Endothelial cell of umbilical vein (primary cell): ENCODE data around the gene SREBF1. TPM values are rescaled to one million over a fixed set of nuclear protein-coding genes. Genes with fewer than 3 reads are reported as not detected.

Experiments used
- BruUV-seq: library from RNA; stranded (reverse); fragments of 400-500 nt; replicated peaks from 2 replicates; lab custom pipeline; 2021; lab: Mats Ljungman, UMichigan
- CTCF ChIA-PET: fragments of 300-600, 350-600 bp; sonication (Branson Sonifier 250); formaldehyde crosslinking; loops from one replicate; lab custom pipeline; 2021; ENCODE audit warnings: antibody characterized with exemption, inconsistent platforms; lab: Charles Lee
- POLR2A ChIA-PET: fragments of 300-600, 350-600 bp; sonication (Branson Sonifier 250); formaldehyde crosslinking; loops from one replicate; lab custom pipeline; 2021; ENCODE audit warnings: antibody characterized with exemption, inconsistent platforms; lab: Charles Lee
- DNase-seq: peaks from one replicate; pipeline ENCODE4 v3.0.0-alpha.2; 2011; ENCODE audit warnings: low read depth, low spot score
- FAIRE-seq: peaks from 2 replicates; lab custom pipeline; 2011; peaks lifted over from hg19 to GRCh38; lab: Jason Lieb, UNC
- H2AFZ ChIP-seq: 2 replicates; pipeline ENCODE4 v1.6.0; 2012; ENCODE audit warnings: low read depth, low read length, control low read depth, inconsistent platforms
- H3K27ac ChIP-seq: 2 replicates; pipeline ENCODE4 v1.5.1; 2011; ENCODE audit warnings: low read depth, mild to moderate bottlenecking, control low read depth, low read length, moderate library complexity; ENCODE audit not compliant: insufficient read depth
- H3K27me3 ChIP-seq, 2 experiments: 2 replicates each; pipeline versions ENCODE4 v1.6.0 to v1.6.1; 2011; ENCODE audit warnings: low read length in 2 of 2, mixed read lengths in 1 of 2; ENCODE audit not compliant: control insufficient read depth in 2 of 2, insufficient read depth in 2 of 2
- H3K36me3 ChIP-seq, 2 experiments: 2 replicates in 1 of 2; 3 replicates in 1 of 2; pipeline ENCODE4 v1.5.1; 2011; ENCODE audit warnings: low read length in 2 of 2, mild to moderate bottlenecking in 1 of 2, moderate library complexity in 1 of 2; ENCODE audit not compliant: control insufficient read depth in 2 of 2, insufficient read depth in 2 of 2; ENCODE audit errors: extremely low read depth in 1 of 2
- H3K4me1 ChIP-seq: 3 replicates; pipeline ENCODE4 v1.5.1; 2011; ENCODE audit warnings: mild to moderate bottlenecking, low read length; ENCODE audit not compliant: control insufficient read depth, insufficient read depth; ENCODE audit errors: extremely low read depth
- H3K4me2 ChIP-seq: 2 replicates; pipeline ENCODE4 v1.6.1; 2011; ENCODE audit warnings: low read length, control low read depth, mixed read lengths; ENCODE audit not compliant: insufficient read depth
- H3K4me3 ChIP-seq, 3 experiments: fragments of 200-600 bp in 1 of 3; sonication (generic), shearing (Covaris generic) in 1 of 3; replicated peaks in 1 of 3; 2 replicates each; pipeline ENCODE4 v1.5.1; 2011 to 2016; ENCODE audit warnings: control low read depth in 3 of 3, low read length in 3 of 3, mild to moderate bottlenecking in 2 of 3, inconsistent platforms in 1 of 3, low read depth in 1 of 3, moderate library complexity in 1 of 3; ENCODE audit not compliant: insufficient read depth in 1 of 3
- H3K79me2 ChIP-seq: 2 replicates; pipeline ENCODE4 v1.6.0; 2012; ENCODE audit warnings: low read length, inconsistent platforms; ENCODE audit not compliant: control insufficient read depth, insufficient read depth
- H3K9ac ChIP-seq: replicated peaks from 2 replicates; pipeline ENCODE3; 2011; ENCODE audit warnings: low read length, control low read depth; ENCODE audit not compliant: insufficient read depth; ENCODE audit errors: extremely low read depth
- H3K9me1 ChIP-seq: replicated peaks from 3 replicates; pipeline ENCODE4 v1.6.0; 2011; ENCODE audit warnings: mild to moderate bottlenecking, low read length; ENCODE audit not compliant: control insufficient read depth, insufficient read depth; ENCODE audit errors: extremely low read depth
- H3K9me3 ChIP-seq: replicated peaks from 2 replicates; pipeline ENCODE4 v1.5.1; 2012; ENCODE audit warnings: low read length, inconsistent platforms; ENCODE audit not compliant: control insufficient read depth, insufficient read depth
- H4K20me1 ChIP-seq: replicated peaks from 2 replicates; pipeline ENCODE3; 2011; ENCODE audit warnings: mild to moderate bottlenecking, low read length; ENCODE audit not compliant: control insufficient read depth, insufficient read depth; ENCODE audit errors: extremely low read depth
- EZH2 ChIP-seq: IDR thresholded peaks from 2 replicates; pipeline ENCODE4 v1.6.1; 2012; ENCODE audit warnings: borderline replicate concordance, low read depth, mild to moderate bottlenecking, moderate library complexity, low read length, inconsistent platforms; ENCODE audit not compliant: severe bottlenecking
- FOS ChIP-seq: IDR thresholded peaks from 2 replicates; pipeline ENCODE4 v1.6.1; 2011; ENCODE audit warnings: mild to moderate bottlenecking, low read length, moderate library complexity, borderline replicate concordance; ENCODE audit not compliant: insufficient read depth
- GATA2 ChIP-seq: IDR thresholded peaks from 2 replicates; pipeline ENCODE4 v1.7.0; 2011; ENCODE audit warnings: low read depth, mild to moderate bottlenecking, moderate library complexity, mixed read lengths, low read length; ENCODE audit not compliant: insufficient read length, insufficient read depth
- JUN ChIP-seq: IDR thresholded peaks from 2 replicates; pipeline ENCODE4 v1.6.1; 2011; ENCODE audit warnings: borderline replicate concordance, low read depth; ENCODE audit not compliant: insufficient read length, insufficient read depth
- MAX ChIP-seq: IDR thresholded peaks from 2 replicates; pipeline ENCODE4 v1.6.1; 2011; ENCODE audit not compliant: insufficient read depth, insufficient read length
- MYC ChIP-seq: IDR thresholded peaks from one replicate; pipeline ENCODE4 v1.6.1; 2011; ENCODE audit warnings: mild to moderate bottlenecking, low read depth, low read length
- POLR2A ChIP-seq: IDR thresholded peaks from 2 replicates; pipeline ENCODE4 v1.6.1; 2012; ENCODE audit warnings: low read depth, mild to moderate bottlenecking, control low read depth, low read length
- POLR2AphosphoS5 ChIP-seq: IDR thresholded peaks from 2 replicates; pipeline ENCODE4 v1.6.1; 2012; ENCODE audit warnings: low read depth, mild to moderate bottlenecking, control low read depth, low read length, moderate library complexity; ENCODE audit not compliant: insufficient read depth
- dilution Hi-C: fragments of 300-500 bp; cut with MboI; formaldehyde crosslinking; loops from one replicate; pipeline ENCODE4 v1.15.0; 2019; ENCODE audit warnings: low sequenced_read_pairs; ENCODE audit not compliant: extremely low pct_ligation_motif_present
- intact Hi-C: fragments of 100-400 bp; cut with micrococcal nuclease; formaldehyde crosslinking; loops from one replicate; pipeline ENCODE4 v1.10.0; 2022
- polyA plus RNA-seq, 4 experiments: library from polyadenylated mRNA; depleted of rRNA in 3 of 4; stranded (reverse) in 3 of 4; unstranded in 1 of 4; fragments of >200 nt; gene quantifications; 2 replicates each; pipeline versions ENCODE4 v1.2.1 to v1.2.3, GENCODE V29; 2011 to 2012; ENCODE audit warnings: missing spikeins in 1 of 4
- total RNA-seq: library from RNA; stranded (reverse); gene quantifications from 2 replicates; pipeline ENCODE4 v1.2.3, GENCODE V29; 2021

The SREBF1 gene
- total and polyA plus RNA-seq, 2 donors (not counting 3 experiments of a cell fraction or from before 2014, with no cell fraction given) = 50.4 to 109 TPM

GRCh38 chr17:17822189-17822588 lies 14.6 kb downstream of the SREBF1 start:
- CTCF ChIA-PET = interaction anchor here (0.8 to 0.9 kb wide), 2 partner anchors 14 to 38 kb away, joined by 3 to 4 read pairs; partner anchors contain the start of gene SREBF1
- Histone ChIP-seq H3K4me3 (no peak overlapping the region), H2AFZ (no peak overlapping the region), H3K27ac (no peak overlapping the region), H3K79me2 (peaks cover 51% of the 10 kb centered on the region), H3K27me3 (no peaks in the 10 kb centered on the region), H3K9me3 (no peaks in the 10 kb centered on the region), H3K36me3 (peaks cover 7 to 8% of the 10 kb centered on the region in 2 experiments), H3K4me1 (peaks cover 34% of the 10 kb centered on the region), H3K9me1 (no peaks in the 10 kb centered on the region), H4K20me1 (no peaks in the 10 kb centered on the region), H3K4me2 (no peak overlapping the region), H3K9ac (no peak overlapping the region)
- FAIRE-seq (no peak), DNase-seq (no peak)
- POLR2A ChIA-PET = no interaction called here
- dilution Hi-C loops = no loop called here
- no peak for TF ChIP-seq FOS
- intact Hi-C loops = no loop called here
- BruUV-seq = no TSS peak

- no peaks in the 10 kb centered on the region for H4K20me1 ChIP-seq
- peaks cover 9 to 15% of the 10 kb centered on the region in 2 experiments for H3K36me3 ChIP-seq
- H2AFZ ChIP-seq = no peak overlapping the region
- DNase-seq = no peak
- no peaks in the 10 kb centered on the region for H3K9me1 ChIP-seq
- peaks cover 30% of the 10 kb centered on the region for H3K4me1 ChIP-seq
- ChIA-PET CTCF (interaction anchor here (0.5 to 2.9 kb wide), 9 partner anchors 8 to 99 kb away, joined by 3 to 11 read pairs (median 3); partner anchors contain the start of gene SREBF1), POLR2A (no interaction called here)
- no peak overlapping the region for H3K27ac ChIP-seq
- no peaks in the 10 kb centered on the region for H3K9me3 ChIP-seq
- TF ChIP-seq JUN (no peak), FOS (no peak), EZH2 (no peak), POLR2AphosphoS5 (no peak), MAX (no peak), POLR2A (no peak), MYC (no peak), GATA2 (no peak)
- no peak overlapping the region for H3K4me3 ChIP-seq
- no peak overlapping the region for H3K4me2 ChIP-seq
- BruUV-seq = no TSS peak
- no peak for FAIRE-seq
- H3K79me2 ChIP-seq = peaks cover 35% of the 10 kb centered on the region
- H3K9ac ChIP-seq = no peak overlapping the region
- intact Hi-C loops (loop anchor here (1.0 kb wide), 1 partner anchor 21 kb away; no protein-coding TSS in a partner anchor), dilution Hi-C loops (no loop called here)
- no peaks in the 10 kb centered on the region for H3K27me3 ChIP-seq
Observed at GRCh38 chr17:17820463-17821158, 16.2 kb downstream of the SREBF1 start.
